GM12801 (cell line): ENCODE results near the gene RPLP2.

Source experiments
- CTCF ChIP-seq: IDR thresholded peaks from one replicate; pipeline ENCODE4 v1.5.1; 2011; ENCODE audit warnings: control low read depth; ENCODE audit not compliant: insufficient read length; ENCODE audit errors: extremely low read depth

RPLP2 gene

GRCh38 chr11:770642-771616 is 38.8 kb upstream of the RPLP2 start:
- no peak for TF ChIP-seq CTCF

DNA sequence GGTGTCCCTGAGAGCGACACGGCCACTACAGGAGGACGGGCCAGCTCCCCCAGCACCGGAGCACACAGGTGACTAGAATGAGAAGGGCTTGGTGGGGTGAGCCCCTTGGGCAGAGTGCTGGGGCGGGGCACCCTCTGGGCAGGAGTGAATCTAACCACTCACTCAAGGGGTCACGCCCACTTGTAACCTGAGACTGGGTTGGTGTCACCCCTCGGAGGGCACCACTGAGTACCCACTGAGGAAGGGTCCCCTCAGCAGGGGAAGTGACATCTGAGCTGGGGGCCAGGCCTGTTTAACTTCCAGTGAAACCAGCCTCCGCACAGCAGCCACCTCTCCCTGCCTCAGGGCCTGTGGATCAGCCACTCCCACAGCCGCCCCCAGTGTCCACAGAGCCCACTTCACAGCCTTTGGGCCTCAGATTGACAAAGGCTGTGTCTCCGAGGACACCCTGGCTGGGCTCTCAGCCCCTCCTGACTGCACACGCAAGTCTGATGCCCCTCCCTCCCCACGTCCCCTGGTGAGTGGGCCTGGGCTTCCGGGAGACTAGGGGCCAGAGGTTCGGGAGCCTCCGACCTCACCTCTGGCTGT is 38.1 kb upstream of the RPLP2 start:
- TF ChIP-seq CTCF: no peak

- no peak for TF ChIP-seq CTCF
These were observed 37.1 kb upstream of the RPLP2 start for GRCh38 chr11:772429-773390.

- TF ChIP-seq CTCF: no peak
These were observed 36.3 kb upstream of the RPLP2 start for GRCh38 chr11:773425-773824.

- TF ChIP-seq CTCF: no peak
These were observed 35.9 kb upstream of the RPLP2 start for GRCh38 chr11:773830-774229.

- no peak for TF ChIP-seq CTCF
These were observed 34.7 kb upstream of the RPLP2 start for GRCh38 chr11:774873-775592.

GRCh38 chr11:776263-776560 is 33.6 kb upstream of the RPLP2 start:
- TF ChIP-seq CTCF: no peak
